Adipocyte (in vitro differentiated cells): ENCODE measurements around the gene ROBO1.

Source experiments
- DNase-seq: peaks from one replicate; pipeline ENCODE4 v3.0.0-alpha.2; 2015; ENCODE audit warnings: low read depth
- H3K27me3 ChIP-seq: replicated peaks from 2 replicates; pipeline ENCODE4 v1.7.0; 2013; ENCODE audit warnings: mild to moderate bottlenecking, low read length, moderate library complexity; ENCODE audit not compliant: control insufficient read depth, insufficient read depth
- H3K36me3 ChIP-seq: 2 replicates; pipeline ENCODE4 v1.7.0; 2013; ENCODE audit warnings: low read length, mild to moderate bottlenecking, moderate library complexity; ENCODE audit not compliant: control insufficient read depth, insufficient read depth, severe bottlenecking
- H3K4me1 ChIP-seq: 2 replicates; pipeline ENCODE4 v1.7.0; 2013; ENCODE audit warnings: mild to moderate bottlenecking, low read length, moderate library complexity; ENCODE audit not compliant: control insufficient read depth, insufficient read depth
- H3K4me3 ChIP-seq: 2 replicates; pipeline ENCODE4 v1.7.0; 2013; ENCODE audit warnings: mild to moderate bottlenecking, low read length, moderate library complexity
- H3K9ac ChIP-seq: 2 replicates; pipeline ENCODE4 v1.7.0; 2013; ENCODE audit warnings: mild to moderate bottlenecking, low read length, moderate library complexity
- H3K9me3 ChIP-seq: 2 replicates; pipeline ENCODE4 v1.7.0; 2013; ENCODE audit warnings: mild to moderate bottlenecking, low read length, moderate library complexity; ENCODE audit not compliant: control insufficient read depth

The ROBO1 gene

DNA sequence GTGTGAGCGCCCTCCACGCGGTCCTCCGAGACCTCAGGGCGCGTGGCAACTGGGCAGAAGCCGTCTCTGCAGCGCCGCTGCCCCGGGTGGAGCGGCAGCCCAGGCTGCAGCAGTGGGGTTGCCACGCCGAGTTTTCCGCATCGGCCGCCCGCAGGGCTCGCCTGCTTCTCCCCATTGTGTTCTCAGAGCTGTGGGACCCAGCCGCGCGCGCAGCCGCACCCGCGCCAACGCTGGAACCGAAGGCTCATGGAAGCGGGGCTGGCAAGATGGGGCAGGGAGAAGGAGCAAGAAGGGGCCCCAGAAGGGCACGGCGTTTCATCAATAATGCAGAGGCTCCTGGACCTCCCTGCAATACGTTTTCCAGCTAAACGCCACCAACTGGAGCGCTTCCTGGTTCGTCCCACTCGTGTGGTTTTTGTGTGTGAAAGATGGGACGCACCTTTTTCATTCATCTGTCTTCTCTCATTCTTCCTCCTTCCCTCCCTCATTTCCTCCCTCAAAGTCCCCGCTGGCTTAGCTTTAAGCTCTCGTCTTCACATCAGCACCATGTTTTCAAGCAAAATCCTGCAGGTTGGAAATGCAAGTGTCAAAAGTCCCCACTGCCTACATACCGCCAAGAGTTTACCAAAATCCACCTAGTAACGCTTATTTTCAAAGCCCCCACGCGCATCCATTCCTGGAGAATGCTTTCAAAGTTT lies 1.2 kb downstream of the ROBO1 start:
- Histone ChIP-seq H3K36me3 (no peaks in the 10 kb centered on the region), H3K4me1 (no peaks in the 10 kb centered on the region), H3K9me3 (no peaks in the 10 kb centered on the region), H3K9ac (no peak overlapping the region), H3K4me3 (no peak overlapping the region), H3K27me3 (peaks cover 37% of the 10 kb centered on the region)
- DNase-seq: no peak

DNA sequence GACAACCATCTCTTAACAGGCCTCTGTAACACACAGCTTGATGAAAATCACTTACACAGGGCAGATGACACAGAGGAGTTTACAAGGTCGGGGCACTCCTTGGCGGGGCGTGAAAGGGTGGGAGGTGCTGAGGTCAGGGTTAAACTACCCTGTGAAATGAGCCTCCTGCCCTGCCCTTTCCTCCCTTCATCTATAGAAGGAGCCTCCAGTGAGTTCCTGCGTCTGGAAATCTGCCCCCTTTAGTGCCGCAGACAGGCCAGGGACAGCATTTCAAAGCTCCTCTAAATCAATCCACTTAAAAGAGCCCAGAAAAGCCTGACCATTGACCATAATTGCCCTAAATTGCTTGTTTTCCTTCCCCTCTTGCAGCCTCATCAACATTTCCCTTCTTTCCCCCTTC lies 1.9 kb downstream of the ROBO1 start:
- no peak for DNase-seq
- Histone ChIP-seq H3K27me3 (peaks cover 37% of the 10 kb centered on the region), H3K9me3 (no peaks in the 10 kb centered on the region)

DNA sequence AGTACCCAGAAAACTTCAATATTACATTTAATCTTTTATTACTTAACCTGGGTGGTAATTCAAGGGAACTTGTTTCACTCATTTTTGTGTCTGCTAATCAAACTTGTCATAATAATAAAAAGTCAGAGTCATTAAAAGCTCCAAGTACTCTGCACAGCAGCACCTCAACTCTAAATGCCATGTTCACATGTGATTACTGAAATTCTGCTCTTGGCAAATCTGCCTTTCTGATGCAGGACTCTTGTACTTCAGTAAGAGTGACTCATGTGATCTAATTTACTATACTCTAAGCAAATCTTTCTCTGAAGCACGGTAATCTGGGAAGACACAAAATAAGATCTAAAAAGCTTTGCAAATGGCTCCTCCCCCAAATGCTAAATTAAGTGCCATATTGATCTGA lies 6.4 kb downstream of the ROBO1 start:
- Histone ChIP-seq H3K9me3 (no peaks in the 10 kb centered on the region), H3K36me3 (no peaks in the 10 kb centered on the region), H3K9ac (no peak overlapping the region), H3K27me3 (peaks cover 15% of the 10 kb centered on the region), H3K4me3 (no peak overlapping the region), H3K4me1 (no peaks in the 10 kb centered on the region)
- no peak for DNase-seq

More for the DNA sequence above, 1.9 kb downstream of the ROBO1 start:
- no peaks in the 10 kb centered on the region for H3K36me3 ChIP-seq
- no peak overlapping the region for H3K9ac ChIP-seq
- no peaks in the 10 kb centered on the region for H3K4me1 ChIP-seq
- H3K4me3 ChIP-seq: no peak overlapping the region

DNA sequence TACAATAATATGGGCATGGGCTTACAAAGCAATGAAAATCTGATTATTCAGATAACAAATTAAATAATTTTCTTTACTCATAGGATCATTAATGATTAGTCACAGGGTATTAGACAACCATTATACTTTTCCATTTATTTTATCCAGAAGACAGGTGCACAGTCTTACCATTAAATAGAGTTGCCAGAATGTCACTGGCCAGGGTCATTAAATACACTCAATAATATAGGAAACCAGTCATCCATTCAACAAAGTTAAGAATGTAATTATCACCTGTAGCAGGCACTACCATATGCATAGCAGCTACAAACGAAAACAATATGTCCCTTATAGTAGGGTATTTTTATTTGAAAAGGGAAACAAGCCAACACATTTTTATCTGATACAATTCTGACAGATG lies 16.1 kb downstream of the ROBO1 start:
- H3K9ac ChIP-seq: no peak overlapping the region
- H3K4me1 ChIP-seq: no peaks in the 10 kb centered on the region
- no peaks in the 10 kb centered on the region for H3K9me3 ChIP-seq
- no peak overlapping the region for H3K4me3 ChIP-seq
- no peaks in the 10 kb centered on the region for H3K27me3 ChIP-seq
- DNase-seq: no peak
- no peaks in the 10 kb centered on the region for H3K36me3 ChIP-seq

DNA sequence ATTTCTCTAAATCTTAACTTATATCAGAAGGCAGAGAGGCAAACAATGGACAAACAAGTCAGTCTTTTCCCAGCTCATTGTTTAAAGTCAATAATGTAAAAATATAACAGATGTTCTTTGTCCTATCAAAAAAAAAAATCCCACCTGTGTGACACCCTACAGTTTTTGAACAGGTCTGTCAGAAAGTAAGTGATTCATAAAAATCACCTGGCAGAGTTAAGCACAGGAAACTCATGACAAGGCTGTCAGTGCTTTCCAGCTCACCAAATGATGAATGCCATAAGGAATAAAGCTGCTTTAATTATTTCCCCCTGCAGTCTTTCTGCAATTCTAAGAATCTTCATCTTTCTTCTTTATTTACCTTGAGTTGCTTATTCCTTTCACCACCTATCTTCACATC lies 30.3 kb downstream of the ROBO1 start:
- Histone ChIP-seq H3K9me3 (peaks cover 5% of the 10 kb centered on the region), H3K4me1 (no peaks in the 10 kb centered on the region), H3K4me3 (no peak overlapping the region), H3K27me3 (no peaks in the 10 kb centered on the region), H3K36me3 (no peaks in the 10 kb centered on the region), H3K9ac (no peak overlapping the region)
- DNase-seq: no peak

DNA sequence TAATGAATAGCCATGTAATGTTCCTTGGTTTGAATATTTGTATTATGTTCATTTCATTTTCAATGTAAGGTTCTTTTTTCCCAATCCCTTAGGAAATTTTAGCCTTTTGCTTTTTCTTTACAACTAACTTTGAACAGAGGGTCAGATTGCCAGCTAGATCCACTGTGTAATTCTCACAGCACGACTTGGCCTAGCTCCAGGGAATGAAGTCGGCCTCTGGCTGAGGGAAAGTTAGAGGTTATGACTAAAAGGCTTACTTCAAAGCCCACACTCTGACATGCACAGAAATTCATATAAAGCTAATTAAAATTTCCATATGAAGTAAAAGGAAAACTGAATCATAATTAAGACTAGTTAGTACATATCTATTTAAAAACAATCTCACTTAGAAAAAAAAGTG lies 38.7 kb downstream of the ROBO1 start:
- peak; percentile 70 for DNase-seq
- no peaks in the 10 kb centered on the region for H3K4me1 ChIP-seq

DNA sequence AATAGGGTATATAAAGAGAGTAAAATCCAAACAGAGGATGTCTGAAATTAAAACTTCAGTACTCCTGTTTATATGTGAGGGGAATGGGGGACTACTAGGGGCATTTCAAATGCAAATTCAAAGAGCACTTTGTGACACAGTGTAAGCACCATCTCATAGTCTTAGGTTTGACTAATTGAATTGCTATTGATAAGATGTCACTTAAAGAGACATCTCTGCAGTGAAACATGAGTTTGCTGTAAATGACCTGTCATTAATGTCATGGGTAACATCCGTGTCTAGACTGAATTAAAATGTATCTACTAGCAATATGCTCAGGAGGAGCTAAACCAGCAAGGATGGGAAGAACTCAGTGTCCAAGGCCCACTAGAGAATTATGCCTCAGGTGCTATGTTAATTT lies 41.0 kb downstream of the ROBO1 start:
- DNase-seq: no peak
- no peak overlapping the region for H3K4me3 ChIP-seq

More for the DNA sequence above, 38.7 kb downstream of the ROBO1 start:
- Histone ChIP-seq H3K9ac (no peak overlapping the region), H3K4me3 (no peak overlapping the region), H3K9me3 (no peaks in the 10 kb centered on the region), H3K36me3 (no peaks in the 10 kb centered on the region), H3K27me3 (no peaks in the 10 kb centered on the region)

DNA sequence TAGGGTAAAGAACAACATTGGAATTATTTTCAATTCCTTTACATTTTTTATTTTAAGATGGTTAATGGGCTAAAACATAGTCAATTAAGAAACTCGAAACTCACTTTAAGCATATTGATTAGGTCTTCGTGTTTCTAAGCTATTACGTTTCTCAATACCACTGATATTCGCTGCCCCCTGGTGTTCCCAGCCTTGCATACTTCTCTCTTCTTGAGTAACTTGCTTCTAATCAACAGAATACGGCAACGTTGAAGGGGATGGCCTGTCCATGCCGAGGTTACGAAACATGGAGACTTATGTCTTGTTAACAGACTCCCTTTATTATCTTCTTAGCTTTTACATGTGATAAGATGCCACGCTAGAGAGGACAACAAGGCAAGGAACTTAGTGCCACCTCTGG lies 43.6 kb downstream of the ROBO1 start:
- Histone ChIP-seq H3K4me1 (no peaks in the 10 kb centered on the region), H3K36me3 (no peaks in the 10 kb centered on the region), H3K9me3 (no peaks in the 10 kb centered on the region), H3K9ac (no peak overlapping the region), H3K27me3 (no peaks in the 10 kb centered on the region), H3K4me3 (no peak overlapping the region)
- DNase-seq: no peak

More for the DNA sequence above, 41.0 kb downstream of the ROBO1 start:
- H3K9ac ChIP-seq: no peak overlapping the region
- H3K4me1 ChIP-seq: no peaks in the 10 kb centered on the region
- no peaks in the 10 kb centered on the region for H3K9me3 ChIP-seq
- H3K27me3 ChIP-seq: no peaks in the 10 kb centered on the region
- H3K36me3 ChIP-seq: no peaks in the 10 kb centered on the region

DNA sequence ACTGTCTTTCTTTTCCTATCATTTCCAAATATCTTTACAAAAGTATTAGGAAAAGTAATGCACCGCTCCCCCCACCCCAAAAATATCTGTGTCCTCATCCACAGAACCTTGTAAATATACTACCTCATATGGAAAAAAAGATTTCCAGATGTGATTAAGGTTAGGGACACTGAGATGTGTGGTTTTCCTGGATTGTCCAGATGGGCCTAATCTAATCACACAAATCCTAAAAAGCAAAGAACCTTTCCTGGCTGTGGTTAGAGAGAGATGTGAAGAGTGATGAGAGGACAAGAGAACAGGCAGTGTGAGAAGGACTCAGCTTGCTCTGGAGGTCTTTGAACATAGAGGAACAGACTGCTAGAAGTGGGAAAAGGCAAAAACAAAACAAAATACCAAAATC lies 77.7 kb downstream of the ROBO1 start:
- Histone ChIP-seq H3K4me3 (no peak overlapping the region), H3K4me1 (no peaks in the 10 kb centered on the region), H3K9ac (no peak overlapping the region), H3K27me3 (no peaks in the 10 kb centered on the region), H3K36me3 (no peaks in the 10 kb centered on the region), H3K9me3 (no peaks in the 10 kb centered on the region)
- DNase-seq: no peak

DNA sequence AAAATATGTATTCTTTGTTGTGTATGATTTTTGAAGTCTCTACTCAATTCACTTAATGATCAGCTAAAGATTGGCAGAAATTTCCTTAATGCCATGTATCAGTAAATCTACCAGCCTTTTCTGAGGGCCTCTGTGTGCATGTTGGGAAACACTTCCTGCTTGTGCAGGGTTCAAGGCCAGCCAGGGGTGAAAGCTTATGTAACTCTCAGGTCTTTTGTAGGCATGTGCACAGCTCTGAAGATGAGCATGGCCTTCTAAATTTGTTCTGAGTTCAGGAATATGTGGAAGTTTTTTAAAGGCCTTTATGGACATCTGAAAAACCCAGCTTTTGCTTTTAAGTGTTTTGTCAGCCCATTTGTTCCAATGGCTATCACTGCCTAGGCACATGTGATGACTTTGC lies 82.7 kb downstream of the ROBO1 start:
- no peaks in the 10 kb centered on the region for H3K4me1 ChIP-seq
- no peaks in the 10 kb centered on the region for H3K27me3 ChIP-seq
- H3K4me3 ChIP-seq: no peak overlapping the region
- no peak overlapping the region for H3K9ac ChIP-seq
- no peak for DNase-seq
- no peaks in the 10 kb centered on the region for H3K36me3 ChIP-seq
- no peaks in the 10 kb centered on the region for H3K9me3 ChIP-seq

DNA sequence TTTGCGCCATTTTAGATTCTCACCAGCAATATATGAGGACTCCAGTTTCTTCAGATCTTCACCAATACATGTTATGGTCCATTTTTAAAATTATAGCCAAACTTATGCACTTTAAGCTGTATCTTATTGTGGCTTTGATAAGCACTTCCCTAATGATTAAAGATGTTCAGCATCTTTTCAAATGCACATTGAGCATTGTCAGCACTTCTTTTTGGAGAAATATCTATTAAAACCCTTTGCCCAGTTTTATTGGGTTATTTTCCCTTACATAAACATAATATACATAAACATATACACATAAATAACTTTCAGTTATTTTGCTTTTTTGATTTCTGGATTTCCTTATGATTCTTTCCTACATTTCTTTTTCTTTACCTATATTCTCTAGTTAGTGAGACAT lies 83.8 kb downstream of the ROBO1 start:
- no peak for DNase-seq
- Histone ChIP-seq H3K9me3 (no peaks in the 10 kb centered on the region), H3K4me3 (no peak overlapping the region), H3K9ac (no peak overlapping the region), H3K36me3 (no peaks in the 10 kb centered on the region), H3K27me3 (no peaks in the 10 kb centered on the region), H3K4me1 (no peaks in the 10 kb centered on the region)

DNA sequence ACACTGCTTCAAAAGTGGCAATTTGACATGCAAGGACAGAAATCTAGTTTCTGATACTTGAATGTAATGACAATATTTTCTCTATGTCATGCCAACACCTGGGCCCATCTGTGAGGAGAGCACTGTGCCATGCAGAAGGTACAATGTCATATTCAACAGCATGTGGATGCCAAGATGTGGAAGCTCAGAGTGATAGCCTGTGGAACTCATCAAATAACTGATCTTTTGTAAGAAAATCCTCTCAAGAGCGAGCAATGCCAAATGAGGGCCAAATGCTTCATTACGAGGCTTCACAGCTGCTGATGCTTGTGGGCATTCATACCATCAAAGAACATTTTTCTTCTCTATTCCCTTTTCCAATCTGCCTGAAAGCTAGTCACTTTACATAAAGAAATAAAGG lies 95.1 kb downstream of the ROBO1 start:
- DNase-seq: no peak
- Histone ChIP-seq H3K27me3 (no peaks in the 10 kb centered on the region), H3K4me3 (no peak overlapping the region)

More for the DNA sequence above, 95.1 kb downstream of the ROBO1 start:
- Histone ChIP-seq H3K9ac (no peak overlapping the region), H3K9me3 (peaks cover 9% of the 10 kb centered on the region), H3K36me3 (no peaks in the 10 kb centered on the region), H3K4me1 (no peaks in the 10 kb centered on the region)
